ENCODE data around the gene ZNF74. TPM values are rescaled to one million over a fixed set of nuclear protein-coding genes. Genes with fewer than 3 reads are reported as not detected.

Gene ZNF74
- total RNA-seq, 1 experiment from 2014 or later = 15.6 TPM

GRCh38 chr22:20396639-20397038 is 2.7 kb downstream of the ZNF74 start:
- intact Hi-C loops (cut with micrococcal nuclease; ENCODE audit: unreplicated experiment) = no loop called here
- Mint-ChIP-seq H3K27me3 (ENCODE audit: insufficient read depth, unreplicated experiment) (no peaks in the 10 kb centered on the region), H3K4me1 (ENCODE audit: low read depth, unreplicated experiment) (no peaks in the 10 kb centered on the region), H3K36me3 (ENCODE audit: insufficient read depth, unreplicated experiment) (peaks cover 4% of the 10 kb centered on the region), H3K27ac (ENCODE audit: unreplicated experiment) (no peak overlapping the region), H3K9me3 (ENCODE audit: unreplicated experiment) (no peaks in the 10 kb centered on the region), H3K4me3 (ENCODE audit: unreplicated experiment) (no peak overlapping the region)
- BruUV-seq (replicated peaks) = no TSS peak
- no peak for TF ChIP-seq CTCF (IDR thresholded peaks at IDR 0.05; ENCODE audit: insufficient read depth in 1 of 2, low read depth in 1 of 2, low read length in 1 of 2, severe bottlenecking in 1 of 2, unreplicated experiment in 1 of 2)
- ChIA-PET CTCF (interaction anchor here (0.6 kb wide), 1 partner anchor 1346 kb away, joined by 4 read pairs; no protein-coding TSS in a partner anchor), POLR2A (no interaction called here)
- peaks cover 9% of the 10 kb centered on the region for H3K4me1 ChIP-seq
- no peaks in the 10 kb centered on the region for H3K9me3 ChIP-seq
- H3K27me3 ChIP-seq (replicated peaks; ENCODE audit: control insufficient read depth, insufficient read depth, low read length) = no peaks in the 10 kb centered on the region
- H3K4me3 ChIP-seq (ENCODE audit: low read depth, low read length) = no peak overlapping the region
- H3K36me3 ChIP-seq (ENCODE audit: control insufficient read depth, insufficient read depth, low read length) = 0 out of 2 replicates have a peak, but pooled peaks cover 2% of the 10 kb centered on the region
- DNase-seq = no peak

GRCh38 chr22:20397498-20397897 is 3.5 kb downstream of the ZNF74 start:
- Histone ChIP-seq H3K27me3 (replicated peaks; ENCODE audit: control insufficient read depth, insufficient read depth, low read length) (no peaks in the 10 kb centered on the region), H3K4me1 (peaks cover 9% of the 10 kb centered on the region), H3K4me3 (ENCODE audit: low read depth, low read length) (no peak overlapping the region), H3K36me3 (ENCODE audit: control insufficient read depth, insufficient read depth, low read length) (0 out of 2 replicates have a peak, but pooled peaks cover 2% of the 10 kb centered on the region), H3K9me3 (no peaks in the 10 kb centered on the region)
- no peak for TF ChIP-seq CTCF (IDR thresholded peaks at IDR 0.05; ENCODE audit: insufficient read depth in 1 of 2, low read depth in 1 of 2, low read length in 1 of 2, severe bottlenecking in 1 of 2, unreplicated experiment in 1 of 2)
- Mint-ChIP-seq H3K27me3 (ENCODE audit: insufficient read depth, unreplicated experiment) (no peaks in the 10 kb centered on the region), H3K4me1 (ENCODE audit: low read depth, unreplicated experiment) (no peaks in the 10 kb centered on the region), H3K36me3 (ENCODE audit: insufficient read depth, unreplicated experiment) (peaks cover 4% of the 10 kb centered on the region), H3K9me3 (ENCODE audit: unreplicated experiment) (no peaks in the 10 kb centered on the region), H3K4me3 (ENCODE audit: unreplicated experiment) (no peak overlapping the region), H3K27ac (ENCODE audit: unreplicated experiment) (no peak overlapping the region)
- CTCF ChIA-PET = interaction anchor here (0.6 kb wide), 1 partner anchor 1345 kb away, joined by 4 read pairs; no protein-coding TSS in a partner anchor
- no peak for DNase-seq
- intact Hi-C loops (cut with micrococcal nuclease; ENCODE audit: unreplicated experiment) = no loop called here
- POLR2A ChIA-PET = no interaction called here
- BruUV-seq (replicated peaks) = no TSS peak

GRCh38 chr22:20398420-20398819 is 4.5 kb downstream of the ZNF74 start:
- no peak overlapping the region for H3K4me3 ChIP-seq (ENCODE audit: low read depth, low read length)
- Mint-ChIP-seq H3K36me3 (ENCODE audit: insufficient read depth, unreplicated experiment) (peaks cover 4% of the 10 kb centered on the region), H3K4me3 (ENCODE audit: unreplicated experiment) (no peak overlapping the region), H3K9me3 (ENCODE audit: unreplicated experiment) (no peaks in the 10 kb centered on the region), H3K4me1 (ENCODE audit: low read depth, unreplicated experiment) (no peaks in the 10 kb centered on the region), H3K27me3 (ENCODE audit: insufficient read depth, unreplicated experiment) (no peaks in the 10 kb centered on the region), H3K27ac (ENCODE audit: unreplicated experiment) (no peak overlapping the region)
- peaks cover 6% of the 10 kb centered on the region for H3K4me1 ChIP-seq
- no TSS peak for BruUV-seq (replicated peaks)
- H3K27me3 ChIP-seq (replicated peaks; ENCODE audit: control insufficient read depth, insufficient read depth, low read length) = no peaks in the 10 kb centered on the region
- ChIA-PET CTCF (no interaction called here), POLR2A (no interaction called here)
- DNase-seq = no peak
- 0 out of 2 replicates have a peak, but pooled peaks cover 2% of the 10 kb centered on the region for H3K36me3 ChIP-seq (ENCODE audit: control insufficient read depth, insufficient read depth, low read length)
- no peak for TF ChIP-seq CTCF (IDR thresholded peaks at IDR 0.05; ENCODE audit: insufficient read depth in 1 of 2, low read depth in 1 of 2, low read length in 1 of 2, severe bottlenecking in 1 of 2, unreplicated experiment in 1 of 2)
- no peaks in the 10 kb centered on the region for H3K9me3 ChIP-seq
- intact Hi-C loops (cut with micrococcal nuclease; ENCODE audit: unreplicated experiment) = no loop called here

All from Caco-2 (cell line).